Activated T-cell treated with anti-CD3 and anti-CD28 coated beads, Interleukin-2, amount 50 U/mL, for 24 hours (primary cell): ENCODE data around the gene FTO.

Experiments used
- DNase-seq: peaks from one replicate; pipeline ENCODE4 v3.0.0-alpha.2; 2020
- H3K27ac Mint-ChIP-seq: 2 replicates; pipeline ENCODE4 v1.8.0; 2020; ENCODE audit warnings: mild to moderate bottlenecking, mixed read lengths
- H3K27me3 Mint-ChIP-seq: 2 replicates; pipeline ENCODE4 v1.8.0; 2020; ENCODE audit warnings: mixed read lengths
- H3K36me3 Mint-ChIP-seq: 2 replicates; pipeline ENCODE4 v1.8.0; 2020; ENCODE audit warnings: low read depth, mixed read lengths
- H3K4me1 Mint-ChIP-seq: 2 replicates; pipeline ENCODE4 v1.8.0; 2020; ENCODE audit warnings: low read depth, mixed read lengths
- H3K4me3 Mint-ChIP-seq: 2 replicates; pipeline ENCODE4 v1.8.0; 2020; ENCODE audit warnings: mild to moderate bottlenecking, moderate library complexity, mixed read lengths
- H3K9me3 Mint-ChIP-seq: 2 replicates; pipeline ENCODE4 v1.8.0; 2020; ENCODE audit warnings: mixed read lengths

The FTO gene

GRCh38 chr16:53924331-53925106 lies 220.6 kb downstream of the FTO start:
- H3K27ac Mint-ChIP-seq, result no peak overlapping the region
- H3K27me3 Mint-ChIP-seq, result no peaks in the 10 kb centered on the region
- no peak for DNase-seq
- H3K4me1 Mint-ChIP-seq, result peaks cover 9% of the 10 kb centered on the region
- H3K36me3 Mint-ChIP-seq, result peaks cover 3% of the 10 kb centered on the region
- no peak overlapping the region for H3K4me3 Mint-ChIP-seq
- H3K9me3 Mint-ChIP-seq, result no peaks in the 10 kb centered on the region

GRCh38 chr16:53925107-53925410 lies 221.1 kb downstream of the FTO start:
- Mint-ChIP-seq H3K36me3 (peaks cover 3% of the 10 kb centered on the region), H3K27me3 (no peaks in the 10 kb centered on the region), H3K4me3 (no peak overlapping the region), H3K9me3 (no peaks in the 10 kb centered on the region), H3K27ac (no peak overlapping the region), H3K4me1 (peaks cover 9% of the 10 kb centered on the region)
- DNase-seq, result no peak

GRCh38 chr16:53925526-53925925 lies 221.6 kb downstream of the FTO start:
- Mint-ChIP-seq H3K27me3 (no peaks in the 10 kb centered on the region), H3K4me1 (peaks cover 9% of the 10 kb centered on the region), H3K27ac (no peak overlapping the region), H3K4me3 (no peak overlapping the region), H3K9me3 (no peaks in the 10 kb centered on the region), H3K36me3 (peaks cover 3% of the 10 kb centered on the region)
- no peak for DNase-seq

GRCh38 chr16:53926209-53926608 lies 222.3 kb downstream of the FTO start:
- Mint-ChIP-seq H3K27me3 (no peaks in the 10 kb centered on the region), H3K36me3 (peaks cover 5% of the 10 kb centered on the region), H3K4me3 (no peak overlapping the region), H3K9me3 (no peaks in the 10 kb centered on the region), H3K27ac (no peak overlapping the region), H3K4me1 (peaks cover 9% of the 10 kb centered on the region)
- DNase-seq, result no peak

- H3K4me1 Mint-ChIP-seq, result no peaks in the 10 kb centered on the region
- DNase-seq, result no peak
- peaks cover 54% of the 10 kb centered on the region for H3K36me3 Mint-ChIP-seq
- H3K27ac Mint-ChIP-seq, result no peak overlapping the region
- no peak overlapping the region for H3K4me3 Mint-ChIP-seq
- no peaks in the 10 kb centered on the region for H3K27me3 Mint-ChIP-seq
- no peaks in the 10 kb centered on the region for H3K9me3 Mint-ChIP-seq
These were observed 229.0 kb downstream of the FTO start for GRCh38 chr16:53932975-53933374.

- DNase-seq, result no peak
- Mint-ChIP-seq H3K27ac (no peak overlapping the region), H3K27me3 (no peaks in the 10 kb centered on the region), H3K36me3 (peaks cover 58% of the 10 kb centered on the region), H3K9me3 (no peaks in the 10 kb centered on the region), H3K4me1 (no peaks in the 10 kb centered on the region), H3K4me3 (no peak overlapping the region)
These were observed 229.5 kb downstream of the FTO start for GRCh38 chr16:53933407-53933806.

- no peaks in the 10 kb centered on the region for H3K27me3 Mint-ChIP-seq
- H3K9me3 Mint-ChIP-seq, result no peaks in the 10 kb centered on the region
- DNase-seq, result no peak
These were observed 232.1 kb downstream of the FTO start for GRCh38 chr16:53936052-53936451.

GRCh38 chr16:53936529-53936928 lies 232.6 kb downstream of the FTO start:
- H3K9me3 Mint-ChIP-seq, result no peaks in the 10 kb centered on the region
- peaks cover 82% of the 10 kb centered on the region for H3K36me3 Mint-ChIP-seq
- no peak overlapping the region for H3K4me3 Mint-ChIP-seq
- no peaks in the 10 kb centered on the region for H3K4me1 Mint-ChIP-seq
- no peak for DNase-seq
- H3K27me3 Mint-ChIP-seq, result no peaks in the 10 kb centered on the region
- H3K27ac Mint-ChIP-seq, result no peak overlapping the region

More at GRCh38 chr16:53936052-53936451, 232.1 kb downstream of the FTO start:
- Mint-ChIP-seq H3K27ac (no peak overlapping the region), H3K4me3 (no peak overlapping the region), H3K4me1 (no peaks in the 10 kb centered on the region), H3K36me3 (peaks cover 78% of the 10 kb centered on the region)

- no peak overlapping the region for H3K27ac Mint-ChIP-seq
- no peak for DNase-seq
- no peak overlapping the region for H3K4me3 Mint-ChIP-seq
- H3K36me3 Mint-ChIP-seq, result peaks cover 89% of the 10 kb centered on the region
- H3K4me1 Mint-ChIP-seq, result no peaks in the 10 kb centered on the region
- H3K9me3 Mint-ChIP-seq, result no peaks in the 10 kb centered on the region
- no peaks in the 10 kb centered on the region for H3K27me3 Mint-ChIP-seq
These were observed 233.4 kb downstream of the FTO start for GRCh38 chr16:53937161-53937880.

- no peak overlapping the region for H3K4me3 Mint-ChIP-seq
- no peaks in the 10 kb centered on the region for H3K27me3 Mint-ChIP-seq
- no peaks in the 10 kb centered on the region for H3K9me3 Mint-ChIP-seq
- no peak for DNase-seq
- no peaks in the 10 kb centered on the region for H3K4me1 Mint-ChIP-seq
- peaks cover 28% of the 10 kb centered on the region for H3K36me3 Mint-ChIP-seq
- H3K27ac Mint-ChIP-seq, result no peak overlapping the region
These were observed 240.1 kb downstream of the FTO start for GRCh38 chr16:53944025-53944424.

GRCh38 chr16:53945996-53946395 lies 242.0 kb downstream of the FTO start:
- Mint-ChIP-seq H3K27me3 (no peaks in the 10 kb centered on the region), H3K4me1 (peaks cover 9% of the 10 kb centered on the region), H3K27ac (no peak overlapping the region), H3K4me3 (no peak overlapping the region), H3K9me3 (no peaks in the 10 kb centered on the region), H3K36me3 (peaks cover 11% of the 10 kb centered on the region)
- no peak for DNase-seq

- no peak for DNase-seq
- Mint-ChIP-seq H3K27me3 (no peaks in the 10 kb centered on the region), H3K4me1 (peaks cover 18% of the 10 kb centered on the region), H3K9me3 (no peaks in the 10 kb centered on the region), H3K36me3 (peaks cover 4% of the 10 kb centered on the region), H3K27ac (no peak overlapping the region), H3K4me3 (no peak overlapping the region)
These were observed 242.9 kb downstream of the FTO start for GRCh38 chr16:53946746-53947386.

- Mint-ChIP-seq H3K27ac (no peak overlapping the region), H3K36me3 (no peaks in the 10 kb centered on the region), H3K4me1 (peaks cover 25% of the 10 kb centered on the region), H3K4me3 (no peak overlapping the region), H3K27me3 (no peaks in the 10 kb centered on the region), H3K9me3 (no peaks in the 10 kb centered on the region)
- DNase-seq, result no peak
These were observed 243.7 kb downstream of the FTO start for GRCh38 chr16:53947642-53948041.

GRCh38 chr16:53948326-53948725 lies 244.4 kb downstream of the FTO start:
- Mint-ChIP-seq H3K4me3 (no peak overlapping the region), H3K9me3 (no peaks in the 10 kb centered on the region), H3K4me1 (peaks cover 30% of the 10 kb centered on the region), H3K27me3 (no peaks in the 10 kb centered on the region), H3K27ac (no peak overlapping the region), H3K36me3 (no peaks in the 10 kb centered on the region)
- no peak for DNase-seq
